ENCODE results near the gene PLCH2. TPM values are rescaled to one million over a fixed set of nuclear protein-coding genes. Genes with fewer than 3 reads are reported as not detected.

PLCH2 gene
- total and polyA plus RNA-seq, 8 donors = 0.67 to 6.5 (median 3.7) TPM

GRCh38 chr1:2496746-2497145 is 20.7 kb downstream of the PLCH2 start:
- intact Hi-C loops (cut with DNase I) = no loop called here
- Histone ChIP-seq H3K27ac (no peak overlapping the region), H3K4me1 (peaks cover 0 to 9% of the 10 kb centered on the region in 2 donors), H3K27me3 (peaks cover 0 to 74% of the 10 kb centered on the region in 2 donors), H3K4me3 (no peak overlapping the region), H3K36me3 (no peaks in the 10 kb centered on the region), H3K9me3 (no peaks in the 10 kb centered on the region)
- ATAC-seq (no peak), DNase-seq (no peak)
- no peak for TF ChIP-seq CTCF (IDR thresholded peaks at IDR 0.05)

GRCh38 chr1:2497891-2498290 is 21.8 kb downstream of the PLCH2 start:
- Histone ChIP-seq H3K27me3 (peaks cover 0 to 74% of the 10 kb centered on the region in 2 donors), H3K36me3 (no peaks in the 10 kb centered on the region), H3K27ac (no peak overlapping the region), H3K4me3 (no peak overlapping the region), H3K9me3 (no peaks in the 10 kb centered on the region), H3K4me1 (peaks cover 0 to 9% of the 10 kb centered on the region in 2 donors)
- intact Hi-C loops (cut with DNase I) = no loop called here
- no peak for ATAC-seq
- no peak for DNase-seq
- TF ChIP-seq CTCF (IDR thresholded peaks at IDR 0.05) = no peak

GRCh38 chr1:2498648-2499047 is 22.6 kb downstream of the PLCH2 start:
- H3K4me1 ChIP-seq = peaks cover 0 to 9% of the 10 kb centered on the region in 2 donors
- no peak for ATAC-seq
- TF ChIP-seq CTCF (IDR thresholded peaks at IDR 0.05) = no peak
- no peaks in the 10 kb centered on the region for H3K36me3 ChIP-seq
- intact Hi-C loops (cut with DNase I) = no loop called here
- no peaks in the 10 kb centered on the region for H3K9me3 ChIP-seq
- H3K4me3 ChIP-seq = no peak overlapping the region
- no peak overlapping the region for H3K27ac ChIP-seq
- peaks cover 0 to 74% of the 10 kb centered on the region in 2 donors for H3K27me3 ChIP-seq
- DNase-seq = no peak

GRCh38 chr1:2499260-2499659 is 23.2 kb downstream of the PLCH2 start:
- H3K4me1 ChIP-seq = peaks cover 0 to 9% of the 10 kb centered on the region in 2 donors
- intact Hi-C loops (cut with DNase I) = no loop called here

GRCh38 chr1:2499986-2500596 is 24.0 kb downstream of the PLCH2 start:
- DNase-seq (no peak), ATAC-seq (no peak)
- Histone ChIP-seq H3K36me3 (no peaks in the 10 kb centered on the region), H3K27ac (no peak overlapping the region), H3K27me3 (peaks cover 8 to 81% of the 10 kb centered on the region in 2 donors), H3K4me3 (no peak overlapping the region), H3K4me1 (peaks cover 0 to 9% of the 10 kb centered on the region in 2 donors), H3K9me3 (no peaks in the 10 kb centered on the region)
- intact Hi-C loops (cut with DNase I) = no loop called here
- no peak for TF ChIP-seq CTCF (IDR thresholded peaks at IDR 0.05)

More at GRCh38 chr1:2499260-2499659, 23.2 kb downstream of the PLCH2 start:
- ATAC-seq (no peak), DNase-seq (no peak)
- Histone ChIP-seq H3K27ac (no peak overlapping the region), H3K9me3 (no peaks in the 10 kb centered on the region), H3K36me3 (no peaks in the 10 kb centered on the region), H3K27me3 (peaks cover 5 to 74% of the 10 kb centered on the region in 2 donors), H3K4me3 (no peak overlapping the region)
- TF ChIP-seq CTCF (IDR thresholded peaks at IDR 0.05) = no peak

Measured in left lung (tissue), 10 donors.